Natural killer cell treated with Interleukin-12 subunit alpha and Interleukin-12 subunit beta and Interleukin-15 and Interleukin-18, amount 100 ng/mL, for 72 hours (primary cell): Measurements from ENCODE around the gene MPND. TPM values are rescaled to one million over a fixed set of nuclear protein-coding genes. Genes with fewer than 3 reads are reported as not detected.

Source experiments
- total RNA-seq, 2 donors: library from RNA; stranded (reverse); gene quantifications; one replicate each; pipeline ENCODE4 v1.2.3, GENCODE V29; 2022

Gene MPND
- total RNA-seq, 2 donors from 2014 or later: 28.3 to 73.5 TPM

Other genes starting within 250 kb of the MPND start
- 100 to 1,000 TPM; 170 to 206 TPM for gene MAP2K2, start 219.4 kb upstream of the MPND start, total RNA-seq
- not detected for gene CREB3L3, start 189.9 kb upstream of the MPND start, total RNA-seq
- gene SIRT6, start 161.0 kb upstream of the MPND start, total RNA-seq: 10 to 100 TPM; 51.4 to 56.7 TPM
- gene ANKRD24, start 160.9 kb upstream of the MPND start, total RNA-seq: under 1 TPM; 0.33 to 0.74 TPM
- 100 to 1,000 TPM in 1 of 2 donors, 10 to 100 TPM in 1; 32.4 to 131 TPM for gene EBI3, start 114.0 kb upstream of the MPND start, total RNA-seq
- 10 to 100 TPM; 30.2 to 33.3 TPM for gene YJU2, start 96.5 kb upstream of the MPND start, total RNA-seq
- not detected for gene SHD, start 64.3 kb upstream of the MPND start, total RNA-seq
- gene TMIGD2, start 41.2 kb upstream of the MPND start, total RNA-seq: 1 to 10 TPM; 4.6 to 5.1 TPM
- gene FSD1, start 39.0 kb upstream of the MPND start, total RNA-seq: 10 to 100 TPM; 16.0 to 24.7 TPM
- gene STAP2, start 4.7 kb upstream of the MPND start, total RNA-seq: 10 to 100 TPM in 1 of 2 donors, 1 to 10 TPM in 1; 7.3 to 12.8 TPM
- 10 to 100 TPM; 47.0 to 50.8 TPM for gene SH3GL1, start 57.0 kb downstream of the MPND start, total RNA-seq
- gene CHAF1A, start 59.1 kb downstream of the MPND start, total RNA-seq: 100 to 1,000 TPM in 1 of 2 donors, 10 to 100 TPM in 1; 54.6 to 125 TPM
- gene UBXN6, start 114.2 kb downstream of the MPND start, total RNA-seq: 10 to 100 TPM; 56.9 to 63.9 TPM
- gene HDGFL2, start 128.7 kb downstream of the MPND start, total RNA-seq: 10 to 100 TPM; 43.3 to 47.6 TPM
- not detected for gene PLIN4, start 174.9 kb downstream of the MPND start, total RNA-seq
- not detected for gene PLIN5, start 191.7 kb downstream of the MPND start, total RNA-seq
- under 1 TPM in 1 of 2 donors, not detected in 1; 0.36 TPM for gene LRG1, start 196.5 kb downstream of the MPND start, total RNA-seq
- gene SEMA6B, start 216.1 kb downstream of the MPND start, total RNA-seq: under 1 TPM in 1 of 2 donors, not detected in 1; 0.14 TPM